ENCODE measurements around the gene ATP10B. TPM values are rescaled to one million over a fixed set of nuclear protein-coding genes. Genes with fewer than 3 reads are reported as not detected.
"Not testable (repeated sequence)": the region's sequence is repeated elsewhere in the genome, so short reads cannot be mapped to it uniquely, and the experiment has no call there.

The ATP10B gene
- total RNA-seq, 2 donors from 2014 or later: not detected

- Mint-ChIP-seq H3K27ac (no peak overlapping the region), H3K4me1 (ENCODE audit: low read depth in 2 of 2) (no peaks in the 10 kb centered on the region), H3K4me3 (no peak overlapping the region), H3K9me3 (peaks cover 8% of the 10 kb centered on the region), H3K27me3 (peaks cover 0 to 12% of the 10 kb centered on the region in 2 donors), H3K36me3 (no peaks in the 10 kb centered on the region)
- DNase-seq (ENCODE audit: low spot score): no peak
- no peak for ATAC-seq
These were observed 7.8 kb downstream of the ATP10B start for GRCh38 chr5:160844177-160844576.

GRCh38 chr5:160843240-160843639 is 8.8 kb downstream of the ATP10B start:
- no peak overlapping the region for H3K27ac Mint-ChIP-seq
- no peak overlapping the region for H3K4me3 Mint-ChIP-seq
- H3K9me3 Mint-ChIP-seq: peaks cover 11% of the 10 kb centered on the region
- ATAC-seq (no peak), DNase-seq (ENCODE audit: low spot score) (no peak)
- peaks cover 0 to 14% of the 10 kb centered on the region in 2 donors for H3K27me3 Mint-ChIP-seq
- H3K36me3 Mint-ChIP-seq: no peaks in the 10 kb centered on the region
- no peaks in the 10 kb centered on the region for H3K4me1 Mint-ChIP-seq (ENCODE audit: low read depth in 2 of 2)

GRCh38 chr5:160837749-160838593 is 14.0 kb downstream of the ATP10B start:
- Mint-ChIP-seq H3K4me3 (no peak overlapping the region), H3K36me3 (no peaks in the 10 kb centered on the region), H3K27ac (no peak overlapping the region), H3K9me3 (peaks cover 12% of the 10 kb centered on the region), H3K27me3 (peaks cover 0 to 22% of the 10 kb centered on the region in 2 donors), H3K4me1 (ENCODE audit: low read depth in 2 of 2) (no peaks in the 10 kb centered on the region)
- ATAC-seq (no peak), DNase-seq (ENCODE audit: low spot score) (no peak)

GRCh38 chr5:160837211-160837610 is 14.8 kb downstream of the ATP10B start:
- Mint-ChIP-seq H3K4me3 (no peak overlapping the region), H3K27me3 (peaks cover 0 to 22% of the 10 kb centered on the region in 2 donors), H3K36me3 (no peaks in the 10 kb centered on the region), H3K9me3 (peaks cover 18% of the 10 kb centered on the region), H3K27ac (no peak overlapping the region), H3K4me1 (ENCODE audit: low read depth in 2 of 2) (no peaks in the 10 kb centered on the region)
- ATAC-seq: no peak
- DNase-seq (ENCODE audit: low spot score): no peak

- peaks cover 0 to 18% of the 10 kb centered on the region in 2 donors for H3K27me3 Mint-ChIP-seq
- no peak overlapping the region for H3K4me3 Mint-ChIP-seq
- H3K27ac Mint-ChIP-seq: no peak overlapping the region
- H3K9me3 Mint-ChIP-seq: peaks cover 17% of the 10 kb centered on the region
- ATAC-seq: no peak
- DNase-seq (ENCODE audit: low spot score): no peak
- H3K4me1 Mint-ChIP-seq (ENCODE audit: low read depth in 2 of 2): no peaks in the 10 kb centered on the region
- no peaks in the 10 kb centered on the region for H3K36me3 Mint-ChIP-seq
These were observed 16.0 kb downstream of the ATP10B start for GRCh38 chr5:160835818-160836528.

GRCh38 chr5:160835376-160835775 is 16.6 kb downstream of the ATP10B start:
- Mint-ChIP-seq H3K4me1 (ENCODE audit: low read depth in 2 of 2) (no peaks in the 10 kb centered on the region), H3K36me3 (no peaks in the 10 kb centered on the region), H3K4me3 (no peak overlapping the region), H3K27me3 (peaks cover 0 to 15% of the 10 kb centered on the region in 2 donors), H3K27ac (no peak overlapping the region), H3K9me3 (peaks cover 20% of the 10 kb centered on the region)
- ATAC-seq (no peak), DNase-seq (ENCODE audit: low spot score) (no peak)

- H3K9me3 Mint-ChIP-seq: peaks cover 18% of the 10 kb centered on the region
- DNase-seq (ENCODE audit: low spot score) (no peak), ATAC-seq (no peak)
- H3K27me3 Mint-ChIP-seq: peaks cover 0 to 8% of the 10 kb centered on the region in 2 donors
- no peaks in the 10 kb centered on the region for H3K4me1 Mint-ChIP-seq (ENCODE audit: low read depth in 2 of 2)
- H3K4me3 Mint-ChIP-seq: no peak overlapping the region
- H3K27ac Mint-ChIP-seq: no peak overlapping the region
- H3K36me3 Mint-ChIP-seq: no peaks in the 10 kb centered on the region
These were observed 18.2 kb downstream of the ATP10B start for GRCh38 chr5:160833806-160834205.

GRCh38 chr5:160831801-160832200 is 20.2 kb downstream of the ATP10B start:
- Mint-ChIP-seq H3K9me3 (peaks cover 24% of the 10 kb centered on the region), H3K27me3 (peaks cover 0 to 5% of the 10 kb centered on the region in 2 donors), H3K4me3 (no peak overlapping the region), H3K36me3 (peaks cover 6% of the 10 kb centered on the region), H3K27ac (no peak overlapping the region), H3K4me1 (ENCODE audit: low read depth in 2 of 2) (no peaks in the 10 kb centered on the region)
- ATAC-seq (no peak), DNase-seq (ENCODE audit: low spot score) (no peak)

- no peaks in the 10 kb centered on the region for H3K27me3 Mint-ChIP-seq
- DNase-seq (ENCODE audit: low spot score) (no peak), ATAC-seq (no peak)
- H3K9me3 Mint-ChIP-seq: peaks cover 24% of the 10 kb centered on the region
- H3K27ac Mint-ChIP-seq: no peak overlapping the region
- no peaks in the 10 kb centered on the region for H3K4me1 Mint-ChIP-seq (ENCODE audit: low read depth in 2 of 2)
- H3K4me3 Mint-ChIP-seq: no peak overlapping the region
- peaks cover 6% of the 10 kb centered on the region for H3K36me3 Mint-ChIP-seq
These were observed 27.6 kb downstream of the ATP10B start for GRCh38 chr5:160824301-160825001.

- not testable (repeated sequence) for H3K27me3 Mint-ChIP-seq; H3K4me1 Mint-ChIP-seq (ENCODE audit: low read depth in 2 of 2); ATAC-seq; H3K4me3 Mint-ChIP-seq; H3K27ac Mint-ChIP-seq; DNase-seq (ENCODE audit: low spot score)
- H3K9me3 Mint-ChIP-seq: peaks cover 21% of the 10 kb centered on the region
- H3K36me3 Mint-ChIP-seq: peaks cover 11% of the 10 kb centered on the region
These were observed 39.0 kb downstream of the ATP10B start for GRCh38 chr5:160812996-160813395.

GRCh38 chr5:160805376-160805775 is 46.6 kb downstream of the ATP10B start:
- Mint-ChIP-seq H3K36me3 (no peaks in the 10 kb centered on the region), H3K9me3 (peaks cover 6% of the 10 kb centered on the region), H3K27me3 (no peaks in the 10 kb centered on the region), H3K27ac (no peak overlapping the region), H3K4me3 (no peak overlapping the region), H3K4me1 (ENCODE audit: low read depth in 2 of 2) (no peaks in the 10 kb centered on the region)
- DNase-seq (ENCODE audit: low spot score) (no peak), ATAC-seq (no peak)

- ATAC-seq (no peak), DNase-seq (ENCODE audit: low spot score) (no peak)
- Mint-ChIP-seq H3K9me3 (peaks cover 3% of the 10 kb centered on the region), H3K27ac (no peak overlapping the region), H3K4me1 (ENCODE audit: low read depth in 2 of 2) (no peaks in the 10 kb centered on the region), H3K4me3 (no peak overlapping the region), H3K36me3 (no peaks in the 10 kb centered on the region), H3K27me3 (peaks cover 0 to 9% of the 10 kb centered on the region in 2 donors)
These were observed 49.4 kb downstream of the ATP10B start for GRCh38 chr5:160802592-160802991.

GRCh38 chr5:160800375-160801275 is 51.4 kb downstream of the ATP10B start:
- H3K4me3 Mint-ChIP-seq: no peak overlapping the region
- H3K27ac Mint-ChIP-seq: no peak overlapping the region
- no peaks in the 10 kb centered on the region for H3K36me3 Mint-ChIP-seq
- no peak for DNase-seq (ENCODE audit: low spot score)
- H3K4me1 Mint-ChIP-seq (ENCODE audit: low read depth in 2 of 2): no peaks in the 10 kb centered on the region
- no peak for ATAC-seq
- no peaks in the 10 kb centered on the region for H3K9me3 Mint-ChIP-seq
- H3K27me3 Mint-ChIP-seq: peaks cover 0 to 13% of the 10 kb centered on the region in 2 donors

All from natural killer cell treated with Interleukin-12 subunit alpha and Interleukin-12 subunit beta and Interleukin-15 and Interleukin-18, amount 100 ng/mL, for 72 hours (primary cell).